ENCODE measurements around the gene ZNF155. TPM values are rescaled to one million over a fixed set of nuclear protein-coding genes. Genes with fewer than 3 reads are reported as not detected.

Gene ZNF155
- polyA plus RNA-seq, 1 donor: 7.2 TPM

DNA sequence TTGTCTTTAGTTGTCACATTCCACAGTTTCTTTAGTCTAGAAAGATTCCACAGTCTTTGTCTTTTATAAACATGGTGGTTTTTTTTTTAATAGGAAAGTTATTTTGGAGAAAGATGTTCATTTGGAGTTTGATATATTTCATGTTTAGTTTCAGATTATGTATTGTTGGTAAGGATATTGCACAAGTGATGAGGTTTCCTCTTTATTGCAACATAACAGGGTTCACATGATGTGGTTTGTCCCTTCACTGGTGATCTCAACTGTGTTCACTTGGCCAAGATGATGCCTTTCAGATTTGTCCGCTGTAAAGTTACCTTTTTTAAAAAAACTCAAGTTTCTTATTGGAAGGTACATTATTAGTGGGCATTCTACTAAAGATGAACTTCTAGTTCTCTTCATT is 22.0 kb downstream of the ZNF155 start:
- DNase-seq: no peak

DNA sequence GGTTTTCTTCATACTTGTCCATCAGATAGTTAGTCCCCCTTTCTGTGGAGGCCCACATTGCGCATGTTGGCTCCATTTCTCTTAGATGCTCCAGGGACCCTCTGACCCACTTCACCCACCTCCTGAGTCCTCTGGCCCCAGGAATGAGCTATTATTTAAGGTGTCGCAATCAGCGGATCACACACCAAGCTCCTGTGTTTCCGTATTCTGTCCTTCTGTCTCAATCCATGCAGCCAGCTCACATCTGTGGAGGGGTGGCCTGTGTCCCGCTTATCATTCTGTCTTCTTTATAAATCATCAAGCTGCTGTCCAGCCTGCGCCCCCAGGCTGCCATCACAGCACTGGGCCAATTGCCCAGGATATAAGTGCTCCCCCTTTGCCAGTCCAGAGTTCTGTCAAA is 23.5 kb downstream of the ZNF155 start:
- DNase-seq: no peak

DNA sequence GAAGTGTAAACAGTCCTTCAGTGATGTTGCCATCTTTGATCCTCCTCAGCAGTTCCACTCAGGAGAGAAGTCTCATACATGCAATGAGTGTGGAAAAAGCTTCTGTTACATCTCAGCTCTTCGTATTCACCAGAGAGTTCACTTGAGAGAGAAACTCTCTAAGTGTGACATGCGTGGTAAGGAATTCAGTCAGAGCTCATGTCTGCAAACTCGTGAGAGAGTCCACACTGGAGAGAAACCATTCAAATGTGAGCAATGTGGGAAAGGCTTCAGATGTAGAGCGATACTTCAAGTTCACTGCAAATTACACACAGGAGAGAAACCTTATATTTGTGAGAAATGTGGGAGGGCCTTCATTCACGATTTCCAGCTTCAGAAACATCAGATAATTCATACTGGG is 26.5 kb downstream of the ZNF155 start:
- DNase-seq: no peak

DNA sequence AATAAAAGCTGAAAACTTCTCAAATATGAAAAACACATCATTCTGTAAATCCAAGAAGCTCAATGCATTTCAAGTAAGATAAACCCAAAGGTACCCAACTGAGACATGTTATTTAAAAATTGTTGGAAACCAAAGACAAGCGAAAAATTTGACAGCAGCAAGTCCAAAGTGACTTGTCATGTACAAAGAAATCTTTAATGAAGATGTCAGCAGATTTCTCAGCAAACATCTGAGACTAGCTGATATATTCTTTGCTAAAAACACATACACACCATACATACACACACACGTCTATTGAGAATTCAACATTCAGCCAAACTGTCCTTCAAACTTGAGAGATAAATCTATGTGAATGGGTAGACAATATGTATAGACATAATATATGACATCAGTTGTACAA is 35.5 kb downstream of the ZNF155 start:
- no peak for DNase-seq

DNA sequence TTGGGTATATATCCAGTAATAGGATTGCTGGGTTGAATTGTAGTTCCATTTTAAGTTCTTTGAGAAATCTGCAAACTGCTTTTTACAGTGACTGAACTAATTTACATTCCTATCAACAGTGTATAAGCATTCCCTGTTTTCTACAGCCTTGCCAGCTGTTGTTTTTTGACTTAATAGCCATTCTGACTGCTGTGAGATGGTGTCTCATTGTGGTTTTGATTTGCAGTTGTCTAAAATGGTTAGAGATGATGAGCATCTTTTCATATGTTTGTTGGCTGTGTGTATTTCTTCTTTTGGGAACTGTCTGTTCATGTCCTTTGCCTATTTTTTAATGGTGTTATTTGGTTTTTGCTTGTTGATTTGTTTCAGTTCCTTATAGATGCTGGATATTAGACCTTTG is 37.2 kb downstream of the ZNF155 start:
- no peak for DNase-seq

DNA sequence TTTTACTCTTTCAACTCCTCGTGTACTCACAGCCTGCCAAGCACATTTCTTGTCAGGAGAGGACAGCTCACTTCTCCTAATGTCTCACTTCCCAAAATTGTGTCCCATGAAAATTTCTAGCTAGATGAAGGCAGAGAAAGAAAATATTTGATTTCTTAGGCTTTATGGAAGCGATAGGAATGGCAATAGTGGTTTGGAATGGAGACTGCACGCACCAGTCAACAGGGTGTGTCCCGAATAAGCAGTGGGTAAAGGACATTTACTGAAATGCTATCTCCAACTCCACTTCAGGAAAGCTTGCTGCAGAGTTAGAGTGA is 40.9 kb downstream of the ZNF155 start:
- DNase-seq: no peak

DNA sequence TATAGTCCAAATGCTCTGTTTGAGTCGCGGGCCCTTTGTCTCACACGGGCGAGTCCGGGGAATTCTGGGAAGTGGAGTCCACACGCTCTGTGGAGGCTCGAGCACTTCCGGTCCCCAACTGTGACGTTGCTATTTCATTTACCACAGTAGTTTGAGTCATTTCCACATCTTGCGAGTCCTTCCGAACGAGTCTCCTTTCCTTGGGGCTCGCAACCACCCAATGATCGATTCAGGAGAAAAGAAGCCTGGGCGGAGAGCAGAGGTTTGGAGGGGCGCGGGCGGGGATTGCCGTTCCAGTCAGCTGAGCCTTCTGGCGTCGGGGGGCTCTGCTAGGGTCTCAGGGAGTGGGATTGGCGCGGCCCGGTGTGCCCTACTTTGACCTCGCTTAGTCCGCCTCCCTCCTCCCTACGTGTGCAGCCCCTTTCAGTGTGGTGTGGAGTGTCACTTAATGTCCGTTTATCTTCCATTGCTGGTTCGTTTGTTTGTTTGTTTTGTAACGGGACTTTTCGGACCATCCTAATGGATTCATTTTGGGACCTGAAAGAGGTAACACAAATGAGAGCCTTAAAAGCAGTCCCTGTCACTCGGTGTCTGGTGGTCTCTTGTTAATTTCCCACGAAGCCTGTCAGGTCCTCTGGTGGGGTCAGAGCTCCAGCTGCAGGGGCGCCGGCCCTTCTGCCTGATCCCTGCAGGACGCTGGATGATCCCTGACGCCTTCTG is 41.4 kb downstream of the ZNF155 start, which contains the start of gene ZNF222:
Gene ZNF222, plus strand, starts transcription at position 163 of the 720 bp plus-strand sequence. Its CDS starts 58 bp downstream, at position 221.
- DNase-seq: peak; percentile 87

DNA sequence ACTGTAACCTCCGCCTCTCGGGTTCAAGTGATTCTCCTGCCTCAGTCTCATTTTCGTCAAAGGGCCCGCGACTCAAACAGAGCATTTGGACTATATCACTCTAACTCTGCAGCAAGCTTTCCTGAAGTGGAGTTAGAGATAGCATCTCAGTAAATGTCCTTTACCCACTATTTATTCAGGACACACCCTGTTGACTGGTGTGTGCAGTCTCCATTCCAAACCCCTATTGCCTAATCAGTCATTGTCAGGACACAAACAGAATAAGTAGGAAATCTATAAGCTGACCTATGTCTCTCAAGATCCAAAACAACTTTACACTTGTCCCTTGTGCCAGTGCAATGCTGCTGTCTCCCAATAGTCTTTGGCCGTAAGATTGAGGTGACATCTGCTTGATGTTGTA is 42.6 kb downstream of the ZNF155 start:
- DNase-seq: no peak

DNA sequence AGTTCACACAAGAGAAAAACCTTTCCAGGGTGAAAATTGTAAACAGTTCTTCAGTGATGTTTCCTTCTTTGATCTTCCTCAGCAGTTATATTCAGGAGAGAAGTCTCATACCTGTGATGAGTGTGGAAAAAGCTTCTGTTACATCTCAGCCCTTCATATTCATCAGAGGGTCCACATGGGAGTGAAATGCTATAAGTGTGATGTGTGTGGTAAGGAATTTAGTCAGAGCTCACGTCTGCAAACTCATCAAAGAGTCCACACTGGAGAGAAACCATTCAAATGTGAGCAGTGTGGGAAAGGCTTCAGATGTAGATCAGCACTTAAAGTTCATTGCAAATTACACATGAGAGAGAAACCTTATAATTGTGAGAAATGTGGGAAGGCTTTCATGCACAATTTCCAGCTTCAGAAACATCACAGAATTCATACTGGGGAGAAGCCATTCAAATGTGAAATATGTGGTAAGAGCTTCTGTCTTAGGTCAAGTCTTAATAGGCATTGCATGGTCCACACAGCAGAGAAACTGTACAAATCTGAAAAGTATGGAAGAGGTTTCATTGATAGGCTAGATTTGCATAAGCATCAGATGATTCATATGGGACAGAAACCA is 48.1 kb downstream of the ZNF155 start:
- no peak for DNase-seq

DNA sequence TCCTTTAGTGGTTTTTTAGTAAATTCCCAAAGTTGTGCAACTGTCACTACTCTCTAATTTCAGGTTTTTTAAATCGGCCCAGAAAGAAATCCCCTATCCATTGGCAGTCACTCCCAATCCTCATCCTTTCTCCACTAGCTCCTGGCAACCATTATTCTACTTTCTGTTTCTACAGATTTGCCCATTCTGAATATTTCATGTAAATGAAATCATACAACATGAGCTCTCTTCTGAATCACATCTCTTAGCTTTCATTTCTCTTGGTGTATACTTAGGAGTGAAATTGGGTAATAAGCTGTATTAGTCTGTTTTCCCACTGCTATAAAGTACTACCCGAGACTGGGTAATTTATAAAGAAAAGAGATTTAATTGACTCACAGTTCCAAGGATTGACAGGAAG is 58.2 kb downstream of the ZNF155 start:
- no peak for DNase-seq

Other genes with a start within 250 kb of the ZNF155 start
- 40.9 TPM for gene SMG9, start 229.2 kb upstream of the ZNF155 start, polyA plus RNA-seq (ENCODE audit: insufficient read length)
- 1.1 TPM for gene KCNN4, start 203.2 kb upstream of the ZNF155 start, polyA plus RNA-seq (ENCODE audit: insufficient read length)
- gene LYPD5, start 181.7 kb upstream of the ZNF155 start, polyA plus RNA-seq (ENCODE audit: insufficient read length): 0.52 TPM
- 8.3 TPM for gene ZNF283, start 156.9 kb upstream of the ZNF155 start, polyA plus RNA-seq (ENCODE audit: insufficient read length)
- gene ZNF404, start 100.2 kb upstream of the ZNF155 start, polyA plus RNA-seq (ENCODE audit: insufficient read length): 8.6 TPM
- gene ZNF45, start 48.9 kb upstream of the ZNF155 start, polyA plus RNA-seq (ENCODE audit: insufficient read length): 15.3 TPM
- 3.0 TPM for gene ZNF221, start 33.0 kb upstream of the ZNF155 start, polyA plus RNA-seq (ENCODE audit: insufficient read length)
- 2.1 TPM for gene ZNF230, start 18.8 kb downstream of the ZNF155 start, polyA plus RNA-seq (ENCODE audit: insufficient read length)
- gene ZNF222, start 41.2 kb downstream of the ZNF155 start, polyA plus RNA-seq (ENCODE audit: insufficient read length): 3.3 TPM
- gene ZNF223, start 67.8 kb downstream of the ZNF155 start, polyA plus RNA-seq (ENCODE audit: insufficient read length): 3.5 TPM
- 2.9 TPM for gene ZNF284, start 88.0 kb downstream of the ZNF155 start, polyA plus RNA-seq (ENCODE audit: insufficient read length)
- 15.3 TPM for gene ZNF224, start 110.2 kb downstream of the ZNF155 start, polyA plus RNA-seq (ENCODE audit: insufficient read length)
- 4.5 TPM for gene ZNF225, start 129.2 kb downstream of the ZNF155 start, polyA plus RNA-seq (ENCODE audit: insufficient read length)
- gene ZNF234, start 157.4 kb downstream of the ZNF155 start, polyA plus RNA-seq (ENCODE audit: insufficient read length): 9.6 TPM
- gene ZNF226, start 180.9 kb downstream of the ZNF155 start, polyA plus RNA-seq (ENCODE audit: insufficient read length): 13.0 TPM
- 11.9 TPM for gene ZNF227, start 228.3 kb downstream of the ZNF155 start, polyA plus RNA-seq (ENCODE audit: insufficient read length)

Measured in hindlimb muscle (tissue), 1 donor.